Naive thymus-derived CD4-positive, alpha-beta T cell (primary cell): ENCODE measurements around the gene CSNK1G3. TPM values are rescaled to one million over a fixed set of nuclear protein-coding genes. Genes with fewer than 3 reads are reported as not detected.

Source experiments
- ATAC-seq: fragments of 150-1000 bp; cut with Tn5 transposase; 2 replicates; pipeline ENCODE4 v1.10.0; 2021; ENCODE audit warnings: mild to moderate bottlenecking, moderate library complexity
- CTCF ChIA-PET: fragments of 350-600 bp; sonication (Branson Sonifier 250); formaldehyde crosslinking; loops from one replicate; lab custom pipeline; 2021; ENCODE audit warnings: antibody characterized with exemption; lab: Charles Lee
- POLR2A ChIA-PET: fragments of 350-600 bp; sonication (Branson Sonifier 250); formaldehyde crosslinking; loops from one replicate; lab custom pipeline; 2021; ENCODE audit warnings: antibody characterized with exemption, inconsistent platforms; lab: Charles Lee
- DNase-seq, 9 donors: peaks; one replicate each; pipeline versions ENCODE4 v3.0.0 to v3.0.0-alpha.2; 2020 to 2022; ENCODE audit warnings: mixed read lengths in 1 of 9
- H3K27ac ChIP-seq: one replicate; pipeline ENCODE4 v1.7.0; 2013; ENCODE audit warnings: mild to moderate bottlenecking, low read depth, low read length, moderate library complexity
- H3K27me3 ChIP-seq, 2 donors: one replicate each; pipeline ENCODE4 v1.7.0; 2013; ENCODE audit warnings: low read length in 2 of 2, mild to moderate bottlenecking in 2 of 2, moderate library complexity in 2 of 2; ENCODE audit not compliant: control insufficient read depth in 2 of 2, insufficient read depth in 2 of 2
- H3K36me3 ChIP-seq, 3 experiments: 1 replicate in 2 of 3; 2 replicates in 1 of 3; pipeline ENCODE4 v1.7.0; 2013; ENCODE audit warnings: low read length in 3 of 3, mild to moderate bottlenecking in 3 of 3, moderate library complexity in 1 of 3; ENCODE audit not compliant: insufficient read depth in 3 of 3, control insufficient read depth in 2 of 3
- H3K4me1 ChIP-seq, 2 donors: one replicate each; pipeline ENCODE4 v1.7.0; 2013; ENCODE audit warnings: low read length in 2 of 2, mild to moderate bottlenecking in 2 of 2, moderate library complexity in 1 of 2; ENCODE audit not compliant: control insufficient read depth in 2 of 2, insufficient read depth in 2 of 2
- H3K4me3 ChIP-seq: 2 replicates; pipeline ENCODE4 v1.7.0; 2013; ENCODE audit warnings: mild to moderate bottlenecking, low read length
- H3K9me3 ChIP-seq, 3 experiments: 1 replicate in 2 of 3; 2 replicates in 1 of 3; pipeline ENCODE4 v1.7.0; 2013; ENCODE audit warnings: low read length in 3 of 3; ENCODE audit not compliant: control insufficient read depth in 2 of 3
- H3K27ac Mint-ChIP-seq, 9 donors: one replicate each; pipeline ENCODE4 v1.8.0; 2020 to 2022; ENCODE audit warnings: mixed read lengths in 9 of 9, mild to moderate bottlenecking in 8 of 9, moderate library complexity in 5 of 9, inconsistent platforms in 2 of 9
- H3K27me3 Mint-ChIP-seq, 5 donors: one replicate each; pipeline ENCODE4 v1.8.0; 2021 to 2022; ENCODE audit warnings: mixed read lengths in 5 of 5, mild to moderate bottlenecking in 1 of 5
- H3K36me3 Mint-ChIP-seq, 5 donors: one replicate each; pipeline ENCODE4 v1.8.0; 2020 to 2022; ENCODE audit warnings: mixed read lengths in 5 of 5, mild to moderate bottlenecking in 3 of 5, inconsistent platforms in 1 of 5
- H3K4me1 Mint-ChIP-seq, 7 donors: one replicate each; pipeline ENCODE4 v1.8.0; 2020 to 2022; ENCODE audit warnings: mixed read lengths in 7 of 7, mild to moderate bottlenecking in 3 of 7, inconsistent platforms in 1 of 7
- H3K4me3 Mint-ChIP-seq, 10 donors: one replicate each; pipeline ENCODE4 v1.8.0; 2020 to 2022; ENCODE audit warnings: mild to moderate bottlenecking in 10 of 10, mixed read lengths in 10 of 10, moderate library complexity in 6 of 10, inconsistent platforms in 2 of 10
- H3K9me3 Mint-ChIP-seq, 11 donors: one replicate each; pipeline ENCODE4 v1.8.0; 2020 to 2022; ENCODE audit warnings: mixed read lengths in 11 of 11, mild to moderate bottlenecking in 4 of 11, inconsistent platforms in 1 of 11, moderate library complexity in 1 of 11
- intact Hi-C, 2 donors: fragments of 100-400 bp; cut with micrococcal nuclease; formaldehyde crosslinking; loops; one replicate each; pipeline ENCODE4 v1.15.1; 2023
- polyA plus RNA-seq, 2 donors: library from polyadenylated mRNA; unstranded; fragments of 300-500 nt; fragmentation: Illumina TruSeq; gene quantifications; one replicate each; pipeline ENCODE4 v1.2.3, GENCODE V29; 2021
- total RNA-seq, 6 experiments: library from RNA in 5 of 6; stranded (reverse) in 5 of 6; gene quantifications; 1 replicate in 5 of 6; 2 replicates in 1 of 6; pipeline ENCODE4 v1.2.3 and lab custom pipeline; 2021 to 2026

The CSNK1G3 gene
- total and polyA plus RNA-seq, 7 experiments from 2014 or later = 20.0 to 83.8 (median 52.3) TPM

DNA sequence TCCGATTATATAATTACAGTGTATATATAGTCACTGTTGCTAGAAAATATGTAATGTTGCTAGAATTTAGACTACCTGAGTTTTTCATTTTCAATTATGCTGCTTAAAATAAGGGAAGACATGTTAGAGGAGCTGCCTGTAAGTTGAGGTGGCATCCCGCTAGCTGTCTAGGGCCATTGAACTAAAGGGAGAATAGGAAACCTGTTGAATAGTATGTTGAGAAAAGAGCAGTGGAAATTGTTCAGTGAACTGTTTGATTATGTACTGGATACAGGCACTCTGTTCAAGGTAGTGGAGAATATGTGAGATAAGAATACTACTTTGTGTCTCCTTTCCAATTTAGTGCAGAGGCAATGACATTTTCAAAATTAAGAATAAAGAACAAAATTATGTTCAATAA is 89.6 kb downstream of the CSNK1G3 start:
- POLR2A ChIA-PET = no interaction called here
- Mint-ChIP-seq H3K9me3 (no peaks in the 10 kb centered on the region), H3K27me3 (no peaks in the 10 kb centered on the region), H3K27ac (peak overlapping the region in 3 of 9 donors; percentile 3 to 31 (median 17)), H3K4me1 (peaks cover 0 to 8% (median 4%) of the 10 kb centered on the region in 7 donors), H3K36me3 (peaks cover 4 to 26% (median 12%) of the 10 kb centered on the region in 5 donors), H3K4me3 (no peak overlapping the region)
- CTCF ChIA-PET = no interaction called here
- intact Hi-C loops = no loop called here
- Histone ChIP-seq H3K4me1 (no peaks in the 10 kb centered on the region), H3K4me3 (no peak overlapping the region), H3K27ac (no peak overlapping the region), H3K27me3 (no peaks in the 10 kb centered on the region), H3K36me3 (peaks cover 0 to 6% (median 4%) of the 10 kb centered on the region in 3 experiments), H3K9me3 (no peaks in the 10 kb centered on the region)
- no peak for ATAC-seq
- DNase-seq = no peak

- DNase-seq = no peak
- H3K27ac Mint-ChIP-seq = no peak overlapping the region
- Histone ChIP-seq H3K27me3 (no peaks in the 10 kb centered on the region), H3K27ac (no peak overlapping the region), H3K4me1 (no peaks in the 10 kb centered on the region), H3K36me3 (peaks cover 0 to 11% (median 0%) of the 10 kb centered on the region in 3 experiments), H3K9me3 (no peaks in the 10 kb centered on the region), H3K4me3 (no peak overlapping the region)
- H3K9me3 Mint-ChIP-seq = no peaks in the 10 kb centered on the region
- H3K36me3 Mint-ChIP-seq = peaks cover 0 to 13% (median 3%) of the 10 kb centered on the region in 5 donors
- CTCF ChIA-PET = no interaction called here
- peaks cover 0 to 9% (median 5%) of the 10 kb centered on the region in 7 donors for H3K4me1 Mint-ChIP-seq
- H3K4me3 Mint-ChIP-seq = no peak overlapping the region
- intact Hi-C loops = no loop called here
- no peak for ATAC-seq
- H3K27me3 Mint-ChIP-seq = no peaks in the 10 kb centered on the region
- POLR2A ChIA-PET = no interaction called here
Observed at GRCh38 chr5:123605822-123606221, 93.8 kb downstream of the CSNK1G3 start.

DNA sequence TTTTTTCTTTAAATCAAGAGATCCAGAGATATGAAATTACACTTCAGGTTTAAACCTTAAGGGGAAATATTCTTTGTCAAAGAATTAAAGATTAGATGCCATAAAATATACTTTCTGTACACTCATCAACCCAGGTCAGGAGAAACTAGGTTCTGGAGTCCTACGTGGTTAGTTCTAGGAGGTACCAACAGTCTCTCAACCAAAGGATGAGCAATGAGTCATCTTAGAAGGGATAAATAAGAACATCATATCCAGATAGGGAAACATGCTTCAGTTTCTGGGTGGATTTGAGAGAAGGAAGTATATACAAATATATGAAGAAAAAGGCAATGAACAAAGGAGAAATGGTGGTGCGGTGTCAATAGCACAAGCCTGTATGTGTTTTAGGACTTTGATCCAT is 98.2 kb downstream of the CSNK1G3 start:
- Mint-ChIP-seq H3K9me3 (no peaks in the 10 kb centered on the region), H3K27ac (peak overlapping the region in 8 of 9 donors; percentile 2 to 79 (median 36)), H3K36me3 (peaks cover 0 to 16% (median 12%) of the 10 kb centered on the region in 5 donors), H3K4me3 (no peak overlapping the region), H3K27me3 (no peaks in the 10 kb centered on the region), H3K4me1 (peaks cover 0 to 9% (median 0%) of the 10 kb centered on the region in 7 donors)
- DNase-seq (no peak), ATAC-seq (no peak)
- ChIA-PET POLR2A (interaction anchor here (0.7 to 2.0 kb wide), 2 partner anchors 176 to 187 kb away, joined by 5 to 6 read pairs; partner anchors contain the start of gene CEP120), CTCF (interaction anchor here (0.6 to 2.6 kb wide), 4 partner anchors 11 to 906 kb away, joined by 4 to 11 read pairs (median 5); partner anchors contain the start of gene CEP120)
- H3K4me1 ChIP-seq = no peaks in the 10 kb centered on the region
- no peak overlapping the region for H3K27ac ChIP-seq
- peaks cover 0 to 11% (median 9%) of the 10 kb centered on the region in 3 experiments for H3K36me3 ChIP-seq
- no peaks in the 10 kb centered on the region for H3K27me3 ChIP-seq
- intact Hi-C loops = loop anchor here (2.0 to 5.0 kb wide), 6 partner anchors 59 to 1639 kb away; no protein-coding TSS in a partner anchor
- H3K9me3 ChIP-seq = no peaks in the 10 kb centered on the region
- H3K4me3 ChIP-seq = no peak overlapping the region

GRCh38 chr5:123610665-123611405 is 98.9 kb downstream of the CSNK1G3 start:
- peak overlapping the region in 5 of 9 donors; percentile 2 to 79 (median 36) for H3K27ac Mint-ChIP-seq
- H3K36me3 ChIP-seq = peaks cover 0 to 12% (median 9%) of the 10 kb centered on the region in 3 experiments
- no peak overlapping the region for H3K4me3 ChIP-seq
- H3K27me3 Mint-ChIP-seq = no peaks in the 10 kb centered on the region
- ChIA-PET CTCF (interaction anchor here (0.6 to 2.6 kb wide), 9 partner anchors 10 to 906 kb away, joined by 3 to 11 read pairs (median 3); partner anchors contain the start of gene CEP120), POLR2A (interaction anchor here (0.7 to 2.0 kb wide), 2 partner anchors 176 to 187 kb away, joined by 5 to 6 read pairs; partner anchors contain the start of gene CEP120)
- no peaks in the 10 kb centered on the region for H3K27me3 ChIP-seq
- DNase-seq = peak in 7 of 9 donors; percentile 22 to 62 (median 45)
- H3K9me3 Mint-ChIP-seq = no peaks in the 10 kb centered on the region
- ATAC-seq = peak; percentile 85
- no peak overlapping the region for H3K27ac ChIP-seq
- no peaks in the 10 kb centered on the region for H3K9me3 ChIP-seq
- no peaks in the 10 kb centered on the region for H3K4me1 ChIP-seq
- peaks cover 0 to 19% (median 12%) of the 10 kb centered on the region in 5 donors for H3K36me3 Mint-ChIP-seq
- no peak overlapping the region for H3K4me3 Mint-ChIP-seq
- H3K4me1 Mint-ChIP-seq = peaks cover 0 to 9% (median 0%) of the 10 kb centered on the region in 7 donors
- intact Hi-C loops = loop anchor here (1.0 to 5.0 kb wide), 11 partner anchors 60 to 1640 kb away; partner anchors contain the start of gene CEP120 (in 2 of the 2)

- H3K36me3 Mint-ChIP-seq = peaks cover 0 to 19% (median 12%) of the 10 kb centered on the region in 5 donors
- H3K4me3 ChIP-seq = no peak overlapping the region
- DNase-seq (no peak), ATAC-seq (no peak)
- peaks cover 0 to 9% (median 0%) of the 10 kb centered on the region in 7 donors for H3K4me1 Mint-ChIP-seq
- H3K27ac Mint-ChIP-seq = no peak overlapping the region
- no peaks in the 10 kb centered on the region for H3K4me1 ChIP-seq
- peaks cover 0 to 12% (median 9%) of the 10 kb centered on the region in 3 experiments for H3K36me3 ChIP-seq
- POLR2A ChIA-PET = no interaction called here
- no peaks in the 10 kb centered on the region for H3K27me3 ChIP-seq
- H3K4me3 Mint-ChIP-seq = no peak overlapping the region
- intact Hi-C loops = loop anchor here (1.0 to 5.0 kb wide), 11 partner anchors 61 to 1641 kb away; partner anchors contain the start of gene CEP120 (in 2 of the 2)
- H3K27ac ChIP-seq = no peak overlapping the region
- H3K9me3 ChIP-seq = no peaks in the 10 kb centered on the region
- CTCF ChIA-PET = interaction anchor here (0.7 to 2.6 kb wide), 7 partner anchors 10 to 906 kb away, joined by 3 to 11 read pairs (median 3); partner anchors contain the start of gene CEP120
- no peaks in the 10 kb centered on the region for H3K9me3 Mint-ChIP-seq
- no peaks in the 10 kb centered on the region for H3K27me3 Mint-ChIP-seq
Observed at GRCh38 chr5:123611406-123611709, 99.4 kb downstream of the CSNK1G3 start.

DNA sequence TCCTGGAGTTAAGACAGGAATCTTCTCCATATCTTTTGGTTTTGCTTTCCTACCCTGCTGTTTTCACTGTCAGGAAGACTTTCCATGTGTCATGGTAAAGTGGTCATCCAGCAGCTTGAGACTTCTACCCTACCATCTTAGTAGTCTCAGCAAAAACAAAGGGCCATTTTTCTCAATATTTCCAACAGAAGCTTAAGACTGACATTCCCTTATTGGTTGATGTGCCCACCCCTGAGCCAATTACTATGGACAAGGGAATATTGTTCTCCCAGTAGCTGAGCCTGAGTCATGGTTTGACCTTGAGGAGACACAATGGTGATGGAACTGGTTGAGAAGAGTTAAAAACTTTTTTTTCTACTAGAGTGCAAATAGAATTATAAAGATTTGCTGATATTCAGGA is 105.6 kb downstream of the CSNK1G3 start:
- intact Hi-C loops = no loop called here
- CTCF ChIA-PET = no interaction called here

More for the DNA sequence above, 105.6 kb downstream of the CSNK1G3 start:
- Histone ChIP-seq H3K27me3 (no peaks in the 10 kb centered on the region), H3K4me1 (no peaks in the 10 kb centered on the region), H3K27ac (no peak overlapping the region), H3K9me3 (no peaks in the 10 kb centered on the region), H3K36me3 (peaks cover 0 to 9% (median 7%) of the 10 kb centered on the region in 3 experiments), H3K4me3 (no peak overlapping the region)
- DNase-seq = no peak
- Mint-ChIP-seq H3K4me3 (no peak overlapping the region), H3K4me1 (no peaks in the 10 kb centered on the region), H3K27ac (no peak overlapping the region), H3K36me3 (peaks cover 0 to 26% (median 20%) of the 10 kb centered on the region in 5 donors), H3K27me3 (no peaks in the 10 kb centered on the region), H3K9me3 (no peaks in the 10 kb centered on the region)
- no peak for ATAC-seq
- POLR2A ChIA-PET = no interaction called here
